Heart left ventricle (tissue), 13 donors: ENCODE data around the gene AGER.

Experiments used
- CTCF ChIP-seq, 12 donors: fragments of 200-600 bp; sonication (generic) in 4 of 12; IDR thresholded peaks; one replicate each; pipeline versions ENCODE4 v1.5.0 to v1.8.0; 2018 to 2022; ENCODE audit warnings: antibody characterized with exemption in 12 of 12, mild to moderate bottlenecking in 5 of 12
- POLR2A ChIP-seq, 2 donors: fragments of 450-650 bp; IDR thresholded peaks; one replicate each; pipeline ENCODE4 v1.6.1; 2017; ENCODE audit warnings: antibody characterized with exemption in 2 of 2, mild to moderate bottlenecking in 2 of 2, moderate library complexity in 2 of 2
- donor health status: ischemic (EF 13 %, LVEDD 7.1; RV severe dilation, severe dysfunction).
- donor health status: DM: no; HTN: yes; CAD: no.
- donor health status: DM: no; HTN: no; CAD: no.
- donor health status: ischemic (EF 25% LVEDD 6.9; RV normal size, moderate dysfunction).
- donor health status: ischemic (EF 25% LVEDD 5.7; RV mildly dilated, moderate dysfunction).
- donor health status: ischemic (EF 35%, LVEDD 5.7; RV mildly dilated, moderate dysfunction).
- donor health status: nonischemic (EF 11% LVEDD 7.7; RV severe dilation, severe dysfunction).
- donor health status: DM: yes; HTN: yes; CAD: no.
- donor health status: PGD.
- donor health status: ischemic (EF 29% LVEDD 5.4; RV normal size, mild dysfunction).
- donor health status: nonischemic (EF 23%, LVEDD 6.1; RV moderate dilation, normal function).

GRCh38 chr6:32175322-32175710 is 8.7 kb downstream of the AGER start:
- no peak for TF ChIP-seq CTCF (IDR thresholded peaks at IDR 0.05)
- TF ChIP-seq POLR2A (IDR thresholded peaks at IDR 0.05): no peak
